Measurements from ENCODE around the gene TMPRSS4. TPM values are rescaled to one million over a fixed set of nuclear protein-coding genes. Genes with fewer than 3 reads are reported as not detected.

TMPRSS4 gene
- total RNA-seq, 6 experiments from 2014 or later, result 0.35 to 0.51 TPM; not detected in 4

GRCh38 chr11:118148240-118148639 is 71.4 kb downstream of the TMPRSS4 start:
- intact Hi-C loops (cut with DNase I), result loop anchor here in 1 of 2 donors (10.0 kb wide), 1 partner anchor 147 kb away; no protein-coding TSS in a partner anchor
- DNase-seq, result no peak
- no peak overlapping the region for H3K4me3 ChIP-seq
- TF ChIP-seq CTCF (IDR thresholded peaks at IDR 0.05) (no peak), POLR2A (IDR thresholded peaks at IDR 0.05) (no peak)
- H3K4me1 ChIP-seq, result peaks cover 0 to 15% (median 0%) of the 10 kb centered on the region in 4 donors
- peaks cover 0 to 17% of the 10 kb centered on the region in 2 donors for H3K27me3 ChIP-seq
- no peaks in the 10 kb centered on the region for H3K9me3 ChIP-seq
- no peaks in the 10 kb centered on the region for H3K36me3 ChIP-seq
- ATAC-seq, result no peak
- WGBS (ENCODE audit: insufficient coverage, low coverage, low lambda C conversion rate, missing lambda C conversion rate), result no CpG with 5 or more reads among the region's 8 CpGs
- H3K27ac ChIP-seq, result no peak overlapping the region

- TF ChIP-seq CTCF (IDR thresholded peaks at IDR 0.05), result no peak
- TF ChIP-seq POLR2A (IDR thresholded peaks at IDR 0.05), result no peak
- intact Hi-C loops (cut with DNase I), result loop anchor here in 1 of 2 donors (10.0 kb wide), 1 partner anchor 146 kb away; no protein-coding TSS in a partner anchor
- H3K4me3 ChIP-seq, result no peak overlapping the region
- DNase-seq, result no peak
- no peaks in the 10 kb centered on the region for H3K36me3 ChIP-seq
- 71% methylated on average over 2 of the region's 2 CpGs for WGBS (ENCODE audit: insufficient coverage, low coverage, low lambda C conversion rate, missing lambda C conversion rate)
- H3K27ac ChIP-seq, result no peak overlapping the region
- ATAC-seq, result no peak
- H3K27me3 ChIP-seq, result peaks cover 0 to 13% of the 10 kb centered on the region in 2 donors
- H3K4me1 ChIP-seq, result peaks cover 0 to 15% (median 0%) of the 10 kb centered on the region in 4 donors
- H3K9me3 ChIP-seq, result no peaks in the 10 kb centered on the region
Observed at GRCh38 chr11:118148856-118149255, 72.0 kb downstream of the TMPRSS4 start.

- Histone ChIP-seq H3K27me3 (peaks cover 0 to 19% of the 10 kb centered on the region in 2 donors), H3K9me3 (no peaks in the 10 kb centered on the region), H3K36me3 (no peaks in the 10 kb centered on the region), H3K4me3 (no peak overlapping the region), H3K27ac (no peak overlapping the region), H3K4me1 (peaks cover 0 to 15% (median 0%) of the 10 kb centered on the region in 4 donors)
- intact Hi-C loops (cut with DNase I), result loop anchor here in 1 of 2 donors (10.0 kb wide), 1 partner anchor 145 kb away; no protein-coding TSS in a partner anchor
- DNase-seq, result no peak
- TF ChIP-seq CTCF (IDR thresholded peaks at IDR 0.05) (no peak), POLR2A (IDR thresholded peaks at IDR 0.05) (no peak)
- no CpG with 5 or more reads among the region's 1 CpG for WGBS (ENCODE audit: insufficient coverage, low coverage, low lambda C conversion rate, missing lambda C conversion rate)
- ATAC-seq, result no peak
Observed at GRCh38 chr11:118149493-118149892, 72.6 kb downstream of the TMPRSS4 start.

- H3K4me3 ChIP-seq, result no peak overlapping the region
- no peak overlapping the region for H3K27ac ChIP-seq
- H3K27me3 ChIP-seq, result peaks cover 0 to 20% of the 10 kb centered on the region in 2 donors
- no peaks in the 10 kb centered on the region for H3K9me3 ChIP-seq
- peaks cover 0 to 9% (median 0%) of the 10 kb centered on the region in 4 donors for H3K4me1 ChIP-seq
- H3K36me3 ChIP-seq, result no peaks in the 10 kb centered on the region
- intact Hi-C loops (cut with DNase I), result no loop called here
- ATAC-seq, result no peak
- 32% methylated on average over 3 of the region's 5 CpGs for WGBS (ENCODE audit: insufficient coverage, low coverage, low lambda C conversion rate, missing lambda C conversion rate)
- no peak for DNase-seq
- no peak for TF ChIP-seq CTCF (IDR thresholded peaks at IDR 0.05)
- no peak for TF ChIP-seq POLR2A (IDR thresholded peaks at IDR 0.05)
Observed at GRCh38 chr11:118151431-118151830, 74.6 kb downstream of the TMPRSS4 start.

All from right lobe of liver (tissue), 6 donors.